Activated T-helper 9 cell treated with anti-CD3 and anti-CD28 coated beads, Interleukin-2, amount 50 U/mL, for 16 hours (primary cell): ENCODE data around the gene RASSF7.

Experiments used
- DNase-seq: peaks from one replicate; pipeline ENCODE4 v3.0.0-alpha.2; 2020; ENCODE audit warnings: low read depth

Gene RASSF7

GRCh38 chr11:532986-533585, 27.7 kb upstream of the RASSF7 start:
- DNase-seq = no peak

- DNase-seq = no peak
These were observed 27.0 kb upstream of the RASSF7 start for GRCh38 chr11:533586-534395.

GRCh38 chr11:534396-535209, 26.2 kb upstream of the RASSF7 start:
- peak; percentile 22 for DNase-seq

GRCh38 chr11:535210-535518, 25.6 kb upstream of the RASSF7 start:
- DNase-seq = no peak

GRCh38 chr11:535519-536454, 25.0 kb upstream of the RASSF7 start, which contains the start of gene HRAS:
Gene HRAS, minus strand, starts transcription at chr11:535576.
- DNase-seq = peak; percentile 93

- peak; percentile 88 for DNase-seq
These were observed 23.7 kb upstream of the RASSF7 start, which contains the start of gene LRRC56 for GRCh38 chr11:536841-537621. Gene LRRC56, plus strand, starts transcription at chr11:537527. Its CDS starts 3,158 bp downstream, at chr11:540685.

- DNase-seq = no peak
These were observed 22.9 kb upstream of the RASSF7 start for GRCh38 chr11:537622-538430.

- DNase-seq = no peak
These were observed 22.2 kb upstream of the RASSF7 start for GRCh38 chr11:538431-539051.

GRCh38 chr11:539971-540481, 20.7 kb upstream of the RASSF7 start:
- no peak for DNase-seq

GRCh38 chr11:540583-541432, 20.0 kb upstream of the RASSF7 start:
- no peak for DNase-seq

- no peak for DNase-seq
These were observed 19.3 kb upstream of the RASSF7 start for GRCh38 chr11:541433-541885.

- no peak for DNase-seq
These were observed 16.0 kb upstream of the RASSF7 start for GRCh38 chr11:544817-545166.

- DNase-seq = no peak
These were observed 15.6 kb upstream of the RASSF7 start for GRCh38 chr11:545171-545570.

GRCh38 chr11:548700-549603, 11.8 kb upstream of the RASSF7 start:
- no peak for DNase-seq

GRCh38 chr11:550021-550745, 10.6 kb upstream of the RASSF7 start:
- no peak for DNase-seq

- no peak for DNase-seq
These were observed 10.1 kb upstream of the RASSF7 start for GRCh38 chr11:550746-551085.

- no peak for DNase-seq
These were observed 9.6 kb upstream of the RASSF7 start for GRCh38 chr11:551131-551530.
